H1 (cell line): ENCODE data around the gene GRIP1. TPM values are rescaled to one million over a fixed set of nuclear protein-coding genes. Genes with fewer than 3 reads are reported as not detected.

Source experiments
- ATF2 ChIP-seq: IDR thresholded peaks from 2 replicates; pipeline ENCODE4 v1.6.1; 2012; ENCODE audit warnings: low read length, inconsistent platforms
- polyA plus RNA-seq, 7 experiments: library from polyadenylated mRNA; depleted of rRNA in 3 of 7; stranded (reverse) in 5 of 7; unstranded in 2 of 7; fragments of >200 nt in 5 of 7; fragments of 200-250 nt in 2 of 7; gene quantifications; 1 replicate in 5 of 7; 2 replicates in 1 of 7; 4 replicates in 1 of 7; pipeline versions ENCODE4 v1.2.1 to v1.2.3, GENCODE V29; 2011 to 2013; ENCODE audit warnings: missing spikeins in 2 of 7, mixed read lengths in 2 of 7
- total RNA-seq: library from RNA; stranded (reverse); fragmentation: NEBNext Ultra II Directional; extraction: Animal tissue kit (Norgen Biotek cat#: 25700); gene quantifications from 2 replicates; pipeline ENCODE4 v1.2.1, GENCODE V29; 2021

The GRIP1 gene
- total and polyA plus RNA-seq, 2 of the 8 experiments (the other 6 are each of a cell fraction or from before 2014, with no cell fraction given) = 4.5 to 27.3 TPM

- no peak for TF ChIP-seq ATF2
Observed at GRCh38 chr12:66503746-66504145, 175.1 kb downstream of the GRIP1 start (continued).
